Transverse colon (tissue), 4 donors: ENCODE measurements around the gene PLD5.

ENCODE experiments used
- POLR2A ChIP-seq: fragments of 450-650 bp; IDR thresholded peaks from one replicate; pipeline ENCODE4 v1.6.1; 2016; ENCODE audit warnings: antibody characterized with exemption, mild to moderate bottlenecking, moderate library complexity
- POLR2AphosphoS5 ChIP-seq, 3 donors: sonication (generic); formaldehyde crosslinking; IDR thresholded peaks; one replicate each; pipeline ENCODE4 v1.6.1; 2016; ENCODE audit warnings: antibody characterized with exemption in 3 of 3
- TF ChIP-seq, protein P1 (sequence below), 5 experiments: fragments of 200-600 bp in 3 of 5; fragments of 450-650 bp in 2 of 5; sonication (generic) in 3 of 5; IDR thresholded peaks; 1 replicate in 2 of 5; 2 replicates in 3 of 5; pipeline ENCODE4 v1.5.1; 2016 to 2017; ENCODE audit warnings: antibody characterized with exemption in 5 of 5, inconsistent platforms in 3 of 5, mild to moderate bottlenecking in 2 of 5, moderate library complexity in 1 of 5

DNA sequence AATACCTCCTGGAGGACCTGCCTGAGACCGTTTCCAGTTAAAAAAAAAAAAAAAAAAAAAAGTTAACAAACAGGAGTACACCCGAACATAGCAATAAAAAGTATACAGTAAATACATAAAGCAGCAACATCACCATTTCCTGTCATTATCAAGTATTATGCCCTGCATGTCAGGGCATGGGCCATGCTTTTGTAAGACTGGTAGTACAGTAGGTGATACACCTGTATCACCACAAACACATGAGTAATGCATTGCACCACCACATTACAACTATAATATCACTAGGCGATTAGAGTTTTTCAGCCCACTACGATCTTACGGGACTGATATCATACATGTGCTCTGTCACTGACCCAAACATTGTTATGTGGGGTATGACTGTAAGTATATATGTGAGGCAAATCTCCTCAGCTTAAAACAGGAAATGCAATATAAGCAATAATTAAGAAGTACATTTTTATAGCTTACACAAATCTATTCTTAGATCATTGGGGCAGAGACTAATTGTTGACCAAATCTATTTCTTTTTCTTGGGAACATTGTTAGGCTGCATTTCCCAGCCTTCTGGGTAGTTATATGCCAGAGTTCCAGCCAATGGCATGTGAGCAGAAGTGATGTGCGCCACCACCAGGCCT is 98.1 kb downstream of the PLD5 start:
- TF ChIP-seq, protein P1, sequence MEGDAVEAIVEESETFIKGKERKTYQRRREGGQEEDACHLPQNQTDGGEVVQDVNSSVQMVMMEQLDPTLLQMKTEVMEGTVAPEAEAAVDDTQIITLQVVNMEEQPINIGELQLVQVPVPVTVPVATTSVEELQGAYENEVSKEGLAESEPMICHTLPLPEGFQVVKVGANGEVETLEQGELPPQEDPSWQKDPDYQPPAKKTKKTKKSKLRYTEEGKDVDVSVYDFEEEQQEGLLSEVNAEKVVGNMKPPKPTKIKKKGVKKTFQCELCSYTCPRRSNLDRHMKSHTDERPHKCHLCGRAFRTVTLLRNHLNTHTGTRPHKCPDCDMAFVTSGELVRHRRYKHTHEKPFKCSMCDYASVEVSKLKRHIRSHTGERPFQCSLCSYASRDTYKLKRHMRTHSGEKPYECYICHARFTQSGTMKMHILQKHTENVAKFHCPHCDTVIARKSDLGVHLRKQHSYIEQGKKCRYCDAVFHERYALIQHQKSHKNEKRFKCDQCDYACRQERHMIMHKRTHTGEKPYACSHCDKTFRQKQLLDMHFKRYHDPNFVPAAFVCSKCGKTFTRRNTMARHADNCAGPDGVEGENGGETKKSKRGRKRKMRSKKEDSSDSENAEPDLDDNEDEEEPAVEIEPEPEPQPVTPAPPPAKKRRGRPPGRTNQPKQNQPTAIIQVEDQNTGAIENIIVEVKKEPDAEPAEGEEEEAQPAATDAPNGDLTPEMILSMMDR (IDR thresholded peaks at IDR 0.05), result no peak
- TF ChIP-seq POLR2AphosphoS5 (IDR thresholded peaks at IDR 0.05) (no peak), POLR2A (no peak)
